IMR-90 (cell line): ENCODE results near the gene ATP11A. TPM values are rescaled to one million over a fixed set of nuclear protein-coding genes. Genes with fewer than 3 reads are reported as not detected.

Source experiments
- ATAC-seq: fragments of 200-7000 bp; cut with Tn5 transposase; 2 replicates; pipeline ENCODE4 v1.9.1; 2020; ENCODE audit warnings: low read depth, mild to moderate bottlenecking, moderate library complexity
- BruUV-seq: library from RNA; stranded (reverse); fragments of 400-500 nt; replicated peaks from 2 replicates; lab custom pipeline; 2021; lab: Mats Ljungman, UMichigan
- CTCF ChIA-PET: fragments of 300-600 bp; formaldehyde crosslinking; extraction: SDS; loops from one replicate; lab custom pipeline; 2021; ENCODE audit warnings: antibody characterized with exemption; lab: Yijun Ruan, JAX
- POLR2A ChIA-PET: fragments of 300-600 bp; sonication (Branson Sonifier 250); formaldehyde crosslinking; loops from one replicate; lab custom pipeline; 2022; ENCODE audit warnings: antibody characterized with exemption; ENCODE audit not compliant: unreplicated experiment; lab: Charles Lee
- DNase-seq: peaks from one replicate; pipeline ENCODE4 v3.0.0; 2013
- H2AFZ ChIP-seq: replicated peaks from 2 replicates; pipeline ENCODE3; 2013; ENCODE audit warnings: low read length, mild to moderate bottlenecking; ENCODE audit not compliant: poor library complexity
- H2AK5ac ChIP-seq: 2 replicates; pipeline ENCODE4 v1.6.1; 2013; ENCODE audit warnings: low read depth, low read length, inconsistent platforms
- H2AK9ac ChIP-seq: replicated peaks from 2 replicates; pipeline ENCODE3; 2013; ENCODE audit warnings: mild to moderate bottlenecking, low read depth, low read length, moderate library complexity; ENCODE audit not compliant: poor library complexity
- H2BK120ac ChIP-seq: 2 replicates; pipeline ENCODE4 v1.6.1; 2013; ENCODE audit warnings: low read depth, low read length, inconsistent platforms
- H2BK15ac ChIP-seq: 3 replicates; pipeline ENCODE4 v1.6.1; 2013; ENCODE audit warnings: low read depth, low read length, inconsistent platforms
- H2BK20ac ChIP-seq: 2 replicates; pipeline ENCODE4 v1.6.1; 2013; ENCODE audit warnings: low read depth, mild to moderate bottlenecking, inconsistent platforms, low read length, moderate library complexity
- H2BK5ac ChIP-seq: 2 replicates; pipeline ENCODE4 v1.6.1; 2013; ENCODE audit warnings: mild to moderate bottlenecking, low read depth, low read length, inconsistent platforms; ENCODE audit not compliant: poor library complexity, severe bottlenecking
- H3K14ac ChIP-seq: replicated peaks from 2 replicates; pipeline ENCODE4 v1.6.1; 2013; ENCODE audit warnings: low read depth, low read length, inconsistent platforms
- H3K18ac ChIP-seq: 2 replicates; pipeline ENCODE4 v1.6.1; 2013; ENCODE audit warnings: low read depth, low read length, control low read depth
- H3K23ac ChIP-seq: 2 replicates; pipeline ENCODE4 v1.6.1; 2013; ENCODE audit warnings: low read depth, low read length, inconsistent platforms
- H3K27ac ChIP-seq: 2 replicates; pipeline ENCODE4 v1.5.1; 2013; ENCODE audit warnings: mild to moderate bottlenecking, control low read depth, low read length; ENCODE audit not compliant: insufficient read depth
- H3K27me3 ChIP-seq: 2 replicates; pipeline ENCODE4 v1.6.1; 2013; ENCODE audit warnings: low read length; ENCODE audit not compliant: control insufficient read depth, insufficient read depth
- H3K36me3 ChIP-seq: 2 replicates; pipeline ENCODE4 v1.6.1; 2013; ENCODE audit warnings: low read length, mixed read lengths; ENCODE audit not compliant: control insufficient read depth, insufficient read depth
- H3K4ac ChIP-seq: 2 replicates; pipeline ENCODE4 v1.6.1; 2013; ENCODE audit warnings: low read depth, low read length, inconsistent platforms
- H3K4me1 ChIP-seq: 2 replicates; pipeline ENCODE4 v1.6.1; 2013; ENCODE audit warnings: low read length, mixed read lengths; ENCODE audit not compliant: control insufficient read depth, insufficient read depth
- H3K4me2 ChIP-seq: 2 replicates; pipeline ENCODE4 v1.6.1; 2013; ENCODE audit warnings: low read depth, mild to moderate bottlenecking, control low read depth, low read length, moderate library complexity
- H3K4me3 ChIP-seq: 2 replicates; pipeline ENCODE4 v1.5.1; 2013; ENCODE audit warnings: low read depth, mild to moderate bottlenecking, control low read depth, low read length, moderate library complexity; ENCODE audit not compliant: insufficient read depth
- H3K56ac ChIP-seq: 2 replicates; pipeline ENCODE4 v1.6.1; 2013; ENCODE audit warnings: low read length, inconsistent platforms; ENCODE audit not compliant: insufficient read depth; ENCODE audit errors: extremely low read depth
- H3K79me1 ChIP-seq, 2 experiments: 2 replicates each; pipeline ENCODE4 v1.6.1; 2013; ENCODE audit warnings: low read length in 2 of 2, inconsistent platforms in 1 of 2, low read depth in 1 of 2
- H3K9ac ChIP-seq: 2 replicates; pipeline ENCODE4 v1.6.1; 2013; ENCODE audit warnings: low read depth, low read length, control low read depth
- H3K9me1 ChIP-seq: 2 replicates; pipeline ENCODE4 v1.6.1; 2013; ENCODE audit warnings: low read length, inconsistent platforms; ENCODE audit not compliant: insufficient read depth
- H3K9me3 ChIP-seq: 2 replicates; pipeline ENCODE4 v1.6.1; 2013; ENCODE audit warnings: low read length; ENCODE audit not compliant: control insufficient read depth, insufficient read depth
- H4K20me1 ChIP-seq: 2 replicates; pipeline ENCODE4 v1.6.1; 2013; ENCODE audit warnings: low read length, inconsistent platforms; ENCODE audit not compliant: insufficient read depth
- H4K5ac ChIP-seq: 2 replicates; pipeline ENCODE4 v1.6.1; 2013; ENCODE audit warnings: mild to moderate bottlenecking, low read depth, low read length, control low read depth
- H4K8ac ChIP-seq, 2 experiments: 2 replicates each; pipeline ENCODE4 v1.6.1; 2013; ENCODE audit warnings: low read depth in 2 of 2, low read length in 2 of 2, control low read depth in 1 of 2, inconsistent platforms in 1 of 2
- H4K91ac ChIP-seq: 2 replicates; pipeline ENCODE4 v1.6.1; 2013; ENCODE audit warnings: low read depth, low read length, inconsistent platforms; ENCODE audit not compliant: insufficient read depth
- BHLHE40 ChIP-seq: fragments of 150-350 bp; IDR thresholded peaks from 2 replicates; pipeline ENCODE4 v1.6.1; 2016; ENCODE audit warnings: mild to moderate bottlenecking, low read depth, low read length
- MAFK ChIP-seq: IDR thresholded peaks from 2 replicates; pipeline ENCODE4 v1.6.1; 2012; ENCODE audit warnings: low read depth, low read length, improper control_type of control experiment
- USF2 ChIP-seq: fragments of 150-350 bp; IDR thresholded peaks from 2 replicates; pipeline ENCODE4 v1.6.1; 2017; ENCODE audit warnings: mild to moderate bottlenecking, antibody characterized with exemption, low read length, low read depth
- WGBS, 2 experiments: methylation state at CpG; one replicate each; pipeline versions ENCODE4 v1.1.5 to v1.1.7; 2013; ENCODE audit warnings: missing lambda C conversion rate in 2 of 2; ENCODE audit not compliant: insufficient read length in 1 of 2; ENCODE audit errors: extremely low coverage in 2 of 2; 5-methylcytosine and 5-hydroxymethylcytosine counted together
- dilution Hi-C: fragments of 300-500 bp; cut with HindIII; formaldehyde crosslinking; loops from one replicate; pipeline ENCODE4 v1.14.3; 2018; ENCODE audit warnings: low sequenced_read_pairs; ENCODE audit not compliant: unreplicated experiment
- in situ Hi-C: fragments of 300-500 bp; cut with MboI; formaldehyde crosslinking; loops from 3 replicates; pipeline ENCODE4 v1.14.3; 2019; ENCODE audit warnings: low sequenced_read_pairs, inconsistent platforms, mixed read lengths
- intact Hi-C: fragments of 100-400 bp; cut with micrococcal nuclease; formaldehyde crosslinking; loops from 2 replicates; pipeline ENCODE4 v1.10.0; 2022
- polyA plus RNA-seq, 3 experiments: library from polyadenylated mRNA; depleted of rRNA; stranded (reverse); fragments of >200 nt; gene quantifications; 2 replicates each; pipeline ENCODE4 v1.2.3, GENCODE V29; 2012; ENCODE audit warnings: low replicate concordance in 1 of 3
- total RNA-seq: library from RNA; depleted of rRNA; stranded (reverse); fragments of >200 nt; gene quantifications from 2 replicates; pipeline ENCODE4 v1.2.3, GENCODE V29; 2012

Gene ATP11A
- total and polyA plus RNA-seq, 2 of the 4 experiments (the other 2 are of a cell fraction): 8.4 to 12.0 TPM

GRCh38 chr13:112905990-112906641 lies 216.3 kb downstream of the ATP11A start:
- Histone ChIP-seq H3K56ac (no peak overlapping the region), H3K27me3 (peaks cover 79% of the 10 kb centered on the region), H3K14ac (no peak overlapping the region), H3K9me3 (peaks cover 15% of the 10 kb centered on the region), H3K9me1 (no peaks in the 10 kb centered on the region), H3K27ac (no peak overlapping the region), H2AK9ac (no peak overlapping the region), H3K4me3 (no peak overlapping the region), H4K5ac (no peak overlapping the region), H4K8ac (no peak overlapping the region), H3K23ac (no peak overlapping the region), H3K4ac (no peak overlapping the region), H3K9ac (no peak overlapping the region), H2BK15ac (no peak overlapping the region), H3K4me2 (no peak overlapping the region), H4K91ac (no peak overlapping the region), H4K20me1 (no peaks in the 10 kb centered on the region), H2BK20ac (no peak overlapping the region), H3K79me1 (no peaks in the 10 kb centered on the region), H2AK5ac (no peak overlapping the region), H3K36me3 (no peaks in the 10 kb centered on the region), H2BK5ac (no peak overlapping the region), H2BK120ac (no peak overlapping the region), H3K18ac (no peak overlapping the region), H3K4me1 (no peaks in the 10 kb centered on the region), H2AFZ (no peak overlapping the region)
- ChIA-PET POLR2A (no interaction called here), CTCF (no interaction called here)
- ATAC-seq: no peak
- 84% methylated on average over 10 of the region's 20 CpGs; no CpG with 5 or more reads in 1 of the 2 experiments for WGBS, 2 experiments
- no peak for TF ChIP-seq USF2
- no peak for TF ChIP-seq BHLHE40
- no peak for TF ChIP-seq MAFK
- in situ Hi-C loops: no loop called here
- DNase-seq: no peak
- no TSS peak for BruUV-seq
- dilution Hi-C loops: no loop called here
- intact Hi-C loops: no loop called here
